ENCODE data around the gene EEIG2.
A peak's percentile ranks its signal among the peaks of the same experiment; 100 is the strongest.

EEIG2 gene

DNA sequence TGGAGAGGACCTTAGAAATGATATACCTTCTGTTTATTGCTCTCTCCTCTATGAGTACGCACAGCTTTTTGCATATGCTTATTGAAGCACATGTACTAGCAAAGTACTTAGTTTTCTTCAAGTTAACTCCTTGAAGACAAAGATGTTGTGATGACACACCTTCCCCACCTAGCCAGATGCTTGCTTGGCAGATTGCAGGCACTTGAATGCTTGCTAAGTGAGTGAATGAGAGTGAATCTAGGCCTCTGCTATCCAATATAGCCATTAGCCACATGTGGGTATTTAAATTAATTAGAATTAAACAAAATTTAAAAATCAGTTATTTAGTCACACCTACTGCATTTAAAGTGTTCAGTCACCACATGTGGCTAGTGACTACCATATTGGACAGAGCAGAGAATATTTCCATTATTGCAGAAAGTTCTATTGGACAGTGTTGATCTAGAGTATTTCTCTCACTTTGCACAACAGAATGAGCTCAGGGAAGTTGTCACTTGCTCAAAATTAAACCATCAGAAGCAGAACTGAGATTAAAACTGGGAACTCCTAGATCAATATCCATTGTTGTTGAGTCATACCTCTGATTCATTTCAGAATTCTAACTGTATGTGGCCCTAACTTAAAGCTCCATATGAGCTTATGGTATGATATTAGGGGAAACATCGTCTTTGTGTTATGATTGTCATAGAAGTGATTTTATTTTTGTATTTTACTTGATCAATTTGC lies 8.6 kb upstream of the EEIG2 start:
- no peak for DNase-seq

DNA sequence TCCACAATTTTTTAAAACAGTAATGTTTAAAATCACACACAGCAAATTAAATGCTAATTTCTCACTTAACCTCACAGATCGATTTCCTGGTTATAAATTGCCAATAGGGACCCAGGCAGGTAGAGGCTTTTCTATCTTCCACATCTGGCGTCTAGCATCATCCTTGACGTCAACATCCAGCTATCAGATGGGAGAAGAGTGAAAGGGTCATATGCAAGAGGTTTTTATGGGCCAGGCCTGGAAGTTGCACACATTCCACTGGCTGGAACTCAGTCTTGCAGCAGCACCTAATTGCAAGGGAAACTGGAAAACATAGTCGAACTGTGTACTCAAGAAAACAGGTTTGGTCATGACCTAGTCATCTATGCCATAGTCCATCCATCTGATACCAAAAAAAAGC lies 6.0 kb upstream of the EEIG2 start:
- DNase-seq = no peak

GRCh38 chr1:108554682-108555427 lies 5.0 kb upstream of the EEIG2 start:
- DNase-seq = no peak

- no peak for DNase-seq
Measured at GRCh38 chr1:108556066-108556465, 3.8 kb upstream of the EEIG2 start.

DNA sequence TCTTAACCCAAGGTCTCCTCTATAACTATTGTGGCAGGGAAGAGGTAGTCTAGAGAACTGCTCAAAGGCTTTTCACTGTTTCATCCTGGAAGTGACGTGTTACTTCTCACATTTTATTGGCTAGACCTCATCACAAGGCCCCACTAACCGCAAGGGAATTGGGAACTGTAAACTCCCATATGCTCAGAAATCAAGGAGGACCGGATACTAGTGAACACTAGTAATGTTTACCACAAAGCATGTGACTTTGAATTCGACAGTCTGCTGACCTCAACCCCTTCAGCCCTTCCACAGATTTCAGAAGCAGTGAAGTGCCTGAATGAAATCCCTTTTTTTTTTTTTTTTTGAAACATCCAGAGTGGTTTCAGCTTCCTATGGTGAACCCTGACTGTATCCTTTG lies 3.4 kb upstream of the EEIG2 start:
- no peak for DNase-seq

- peak; percentile 3 for DNase-seq
Measured at GRCh38 chr1:108557296-108557695, 2.6 kb upstream of the EEIG2 start.

- no peak for DNase-seq
Measured at GRCh38 chr1:108560189-108560873, 431 bp downstream of the EEIG2 start.

- DNase-seq = peak; percentile 35
Measured at GRCh38 chr1:108560874-108561459, 1.1 kb downstream of the EEIG2 start.

- DNase-seq = peak; percentile 54
Measured at GRCh38 chr1:108561689-108562326, 1.9 kb downstream of the EEIG2 start.

- DNase-seq = no peak
Measured at GRCh38 chr1:108563808-108564207, 3.9 kb downstream of the EEIG2 start.

GRCh38 chr1:108565081-108565480 lies 5.2 kb downstream of the EEIG2 start:
- no peak for DNase-seq

DNA sequence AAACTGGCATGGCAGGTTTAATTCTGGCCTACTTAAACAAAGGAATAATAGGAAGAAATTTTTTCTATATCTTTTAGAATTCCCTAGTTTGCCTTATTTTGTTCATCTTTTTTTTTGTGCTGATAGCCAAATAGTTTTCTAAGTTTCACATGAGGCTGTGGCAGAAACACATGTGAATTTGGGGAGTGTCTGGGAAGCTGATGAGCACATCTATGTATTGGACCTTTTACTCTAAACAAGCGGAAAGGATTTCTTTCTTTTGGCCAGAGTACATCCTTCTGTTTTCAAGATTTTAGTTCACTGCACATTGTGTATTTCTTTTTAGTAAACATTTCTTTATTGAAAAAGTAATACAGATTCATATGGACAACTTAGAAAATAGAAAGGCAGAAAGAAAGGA lies 5.6 kb downstream of the EEIG2 start:
- no peak for DNase-seq

DNA sequence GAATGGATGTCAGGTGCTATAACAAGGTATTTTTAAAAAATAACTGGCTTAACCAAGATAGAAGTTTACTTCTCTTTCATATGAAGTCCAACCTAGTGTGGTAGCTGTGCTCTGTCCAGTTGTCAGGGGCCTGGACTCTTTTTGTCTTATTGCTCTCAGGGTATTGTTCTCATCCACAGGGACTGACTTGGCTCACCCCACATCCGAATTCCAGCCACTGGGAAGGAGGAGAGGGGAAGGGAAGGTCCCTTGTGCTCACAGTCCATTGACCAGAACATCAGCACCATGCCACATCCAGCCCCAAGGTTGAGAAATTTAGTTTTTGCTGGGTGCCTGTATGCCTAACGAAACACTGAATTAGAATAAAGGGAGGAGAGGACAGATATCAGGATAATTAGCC lies 8.7 kb downstream of the EEIG2 start:
- no peak for DNase-seq

- DNase-seq = no peak
Measured at GRCh38 chr1:108569097-108569728, 9.3 kb downstream of the EEIG2 start.

GRCh38 chr1:108570128-108570527 lies 10.2 kb downstream of the EEIG2 start:
- peak; percentile 55 for DNase-seq

DNA sequence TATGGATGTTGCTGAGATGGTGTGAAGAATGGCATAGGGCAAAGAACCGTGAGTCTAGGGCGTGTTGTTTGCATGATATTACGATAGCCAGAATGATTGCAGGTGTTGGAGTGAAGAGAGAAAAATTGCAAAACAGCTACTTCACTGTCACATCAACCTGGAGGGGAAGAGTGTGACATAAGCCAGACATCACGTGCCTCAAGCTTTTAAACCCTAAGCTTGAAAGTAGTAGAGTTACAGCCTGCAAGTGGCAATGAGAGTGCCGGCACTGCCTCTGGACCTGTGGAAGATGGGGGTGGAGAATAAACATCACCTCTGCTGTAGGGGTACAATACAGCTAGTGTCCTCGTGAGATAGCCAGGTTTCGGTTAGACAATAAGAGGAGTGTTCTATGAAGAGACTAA lies 11.1 kb downstream of the EEIG2 start:
- DNase-seq = no peak

GRCh38 chr1:108572182-108572581 lies 12.3 kb downstream of the EEIG2 start:
- no peak for DNase-seq

DNA sequence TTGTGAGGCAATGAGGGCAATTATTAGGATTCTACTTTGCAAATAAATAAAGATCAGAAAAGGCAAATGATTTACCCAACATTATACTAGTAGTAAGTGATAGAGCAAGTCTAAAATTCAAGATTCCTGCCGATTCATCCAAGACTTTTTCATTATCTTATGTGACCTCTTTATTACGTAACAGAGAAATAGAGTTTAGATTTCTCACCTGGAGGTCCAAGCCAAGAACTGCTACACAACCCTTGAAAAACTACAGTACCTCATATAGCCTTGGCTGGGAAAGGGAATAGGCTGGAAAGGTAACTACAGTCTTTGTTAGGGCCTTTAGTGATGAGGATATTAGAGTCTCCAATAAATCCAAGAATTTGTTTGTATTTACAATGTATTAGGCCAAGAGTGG lies 13.3 kb downstream of the EEIG2 start:
- no peak for DNase-seq

GRCh38 chr1:108574008-108574407 lies 14.1 kb downstream of the EEIG2 start:
- DNase-seq = no peak

DNA sequence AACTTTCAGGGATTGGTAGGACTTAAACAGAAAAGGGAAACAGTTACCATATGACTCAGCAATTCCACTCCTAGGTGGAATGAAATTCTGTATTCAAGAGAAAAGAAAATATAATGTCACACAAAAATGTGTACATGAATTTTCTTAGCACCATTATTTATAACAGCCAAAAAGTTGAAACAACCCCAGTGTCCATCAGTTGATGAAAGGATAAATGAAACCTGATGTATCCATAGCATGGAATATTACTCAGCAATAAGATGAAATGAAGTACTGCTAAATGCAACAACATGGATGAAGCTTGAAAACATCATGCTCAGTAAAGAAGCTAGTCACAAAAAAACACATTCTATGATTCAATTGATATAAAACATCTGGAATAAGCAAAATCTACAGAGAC lies 15.5 kb downstream of the EEIG2 start:
- DNase-seq = no peak

DNA sequence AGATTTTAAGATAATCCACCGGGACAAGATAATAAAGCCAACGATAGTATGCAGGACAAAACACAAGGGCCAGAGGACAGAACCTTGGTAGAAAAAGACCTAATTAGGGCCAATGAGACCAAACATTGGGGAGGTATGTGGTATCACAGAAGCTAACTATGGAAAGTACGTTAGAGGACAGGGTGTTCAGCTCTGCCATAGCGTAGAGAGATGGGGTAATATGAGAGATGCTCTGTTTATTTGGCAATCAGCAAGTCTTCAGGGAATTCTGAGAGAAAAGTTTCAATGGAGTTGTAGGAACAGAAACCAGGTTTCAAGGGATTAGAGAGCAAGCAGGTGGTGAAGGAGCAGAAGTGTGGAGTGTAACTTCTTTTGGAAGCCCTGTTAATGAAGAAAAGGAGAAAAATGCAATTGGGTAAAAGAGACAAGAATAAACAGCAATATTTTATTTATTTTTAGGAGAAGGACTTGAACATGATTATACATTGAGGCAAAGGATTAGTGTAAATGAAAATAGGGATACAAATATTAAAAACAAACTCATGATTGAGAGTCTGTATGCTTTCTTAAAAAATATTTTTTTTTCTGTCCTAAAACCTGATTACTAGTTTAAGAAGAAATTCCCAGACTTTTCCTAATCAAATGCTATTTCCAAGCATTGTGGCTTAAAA lies 24.0 kb downstream of the EEIG2 start:
- DNase-seq = no peak

GRCh38 chr1:108584428-108584856 lies 24.5 kb downstream of the EEIG2 start:
- DNase-seq = no peak
